GM19467 (cell line): ENCODE measurements around the gene SLC12A6.
"Not testable (repeated sequence)": the region's sequence is repeated elsewhere in the genome, so short reads cannot be mapped to it uniquely, and the experiment has no call there.

Source experiments
- ATAC-seq: cut with Tn5 transposase; IDR thresholded peaks from one replicate; pipeline ENCODE4 v1.9.1; 2021; ENCODE audit warnings: mild to moderate bottlenecking, moderate library complexity; ENCODE audit not compliant: unreplicated experiment

Gene SLC12A6

GRCh38 chr15:34337557-34338306 is at the start of gene SLC12A6:
TSS of gene SLC12A6 (minus strand) at chr15:34337781. CDS start at chr15:34336680, 1,101 bp downstream.
- peak; percentile 68 for ATAC-seq

GRCh38 chr15:34381829-34382521 is 44.4 kb upstream of the SLC12A6 start:
- ATAC-seq, result not testable (repeated sequence)

- not testable (repeated sequence) for ATAC-seq
Measured at GRCh38 chr15:34380491-34380890, 42.9 kb upstream of the SLC12A6 start.

GRCh38 chr15:34376856-34377255 is 39.3 kb upstream of the SLC12A6 start:
- ATAC-seq, result no peak

GRCh38 chr15:34375541-34375940 is 38.0 kb upstream of the SLC12A6 start:
- ATAC-seq, result not testable (repeated sequence)

- no peak for ATAC-seq
Measured at GRCh38 chr15:34374816-34375215, 37.2 kb upstream of the SLC12A6 start.

- no peak for ATAC-seq
Measured at GRCh38 chr15:34373951-34374350, 36.4 kb upstream of the SLC12A6 start.

GRCh38 chr15:34370643-34371042 is 33.1 kb upstream of the SLC12A6 start:
- no peak for ATAC-seq

GRCh38 chr15:34370129-34370528 is 32.5 kb upstream of the SLC12A6 start:
- ATAC-seq, result no peak

- peak; percentile 75 for ATAC-seq
Measured at GRCh38 chr15:34367101-34368081, 29.8 kb upstream of the SLC12A6 start, which contains the start of gene LPCAT4. TSS of gene LPCAT4 (minus strand) at chr15:34367196. CDS start at chr15:34367100, 96 bp downstream.

GRCh38 chr15:34366271-34367065 is 28.9 kb upstream of the SLC12A6 start:
- no peak for ATAC-seq

- ATAC-seq, result no peak
Measured at GRCh38 chr15:34365836-34366235, 28.3 kb upstream of the SLC12A6 start.

- ATAC-seq, result no peak
Measured at GRCh38 chr15:34365091-34365825, 27.7 kb upstream of the SLC12A6 start.

- no peak for ATAC-seq
Measured at GRCh38 chr15:34364041-34364440, 26.5 kb upstream of the SLC12A6 start.

- no peak for ATAC-seq
Measured at GRCh38 chr15:34362047-34362773, 24.6 kb upstream of the SLC12A6 start.

GRCh38 chr15:34361278-34361677 is 23.7 kb upstream of the SLC12A6 start:
- ATAC-seq, result no peak

- ATAC-seq, result no peak
Measured at GRCh38 chr15:34360298-34360697, 22.7 kb upstream of the SLC12A6 start.

GRCh38 chr15:34359416-34359815 is 21.8 kb upstream of the SLC12A6 start:
- ATAC-seq, result no peak

GRCh38 chr15:34358948-34359347 is 21.4 kb upstream of the SLC12A6 start:
- ATAC-seq, result no peak
